Fibroblast of villous mesenchyme (primary cell): ENCODE results near the gene RPS2. TPM values are rescaled to one million over a fixed set of nuclear protein-coding genes. Genes with fewer than 3 reads are reported as not detected.
A peak's percentile ranks its signal among the peaks of the same experiment; 100 is the strongest.

Source experiments
- DNase-seq: peaks from one replicate; pipeline ENCODE4 v3.0.0-alpha.2; 2010; ENCODE audit warnings: low read depth
- H3K4me3 ChIP-seq: 2 replicates; pipeline ENCODE4 v1.5.1; 2011; ENCODE audit warnings: low read depth, mild to moderate bottlenecking, low read length
- total RNA-seq: library from RNA; depleted of rRNA; stranded (reverse); fragments of >200 nt; gene quantifications from 2 replicates; pipeline ENCODE4 v1.2.3, GENCODE V29; 2012
- TF ChIP-seq, protein P1 (sequence below): IDR thresholded peaks from 2 replicates; pipeline ENCODE4 v1.5.1; 2012; ENCODE audit warnings: low read depth, mild to moderate bottlenecking, low read length; ENCODE audit not compliant: insufficient read depth

Gene RPS2
- total RNA-seq, 1 donor: 1,294 TPM

GRCh38 chr16:1976216-1976520 lies 11.5 kb upstream of the RPS2 start:
- no peak overlapping the region for H3K4me3 ChIP-seq
- no peak for DNase-seq
- TF ChIP-seq, protein P1, sequence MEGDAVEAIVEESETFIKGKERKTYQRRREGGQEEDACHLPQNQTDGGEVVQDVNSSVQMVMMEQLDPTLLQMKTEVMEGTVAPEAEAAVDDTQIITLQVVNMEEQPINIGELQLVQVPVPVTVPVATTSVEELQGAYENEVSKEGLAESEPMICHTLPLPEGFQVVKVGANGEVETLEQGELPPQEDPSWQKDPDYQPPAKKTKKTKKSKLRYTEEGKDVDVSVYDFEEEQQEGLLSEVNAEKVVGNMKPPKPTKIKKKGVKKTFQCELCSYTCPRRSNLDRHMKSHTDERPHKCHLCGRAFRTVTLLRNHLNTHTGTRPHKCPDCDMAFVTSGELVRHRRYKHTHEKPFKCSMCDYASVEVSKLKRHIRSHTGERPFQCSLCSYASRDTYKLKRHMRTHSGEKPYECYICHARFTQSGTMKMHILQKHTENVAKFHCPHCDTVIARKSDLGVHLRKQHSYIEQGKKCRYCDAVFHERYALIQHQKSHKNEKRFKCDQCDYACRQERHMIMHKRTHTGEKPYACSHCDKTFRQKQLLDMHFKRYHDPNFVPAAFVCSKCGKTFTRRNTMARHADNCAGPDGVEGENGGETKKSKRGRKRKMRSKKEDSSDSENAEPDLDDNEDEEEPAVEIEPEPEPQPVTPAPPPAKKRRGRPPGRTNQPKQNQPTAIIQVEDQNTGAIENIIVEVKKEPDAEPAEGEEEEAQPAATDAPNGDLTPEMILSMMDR: no peak

- no peak for DNase-seq
- TF ChIP-seq, protein P1: no peak
- no peak overlapping the region for H3K4me3 ChIP-seq
Observed at GRCh38 chr16:1975432-1976215, 11.0 kb upstream of the RPS2 start.

- TF ChIP-seq, protein P1: no peak
- no peak overlapping the region for H3K4me3 ChIP-seq
- no peak for DNase-seq
Observed at GRCh38 chr16:1974157-1975070, 9.8 kb upstream of the RPS2 start.

GRCh38 chr16:1973461-1974156 lies 9.0 kb upstream of the RPS2 start:
- TF ChIP-seq, protein P1: no peak
- no peak overlapping the region for H3K4me3 ChIP-seq
- no peak for DNase-seq

DNA sequence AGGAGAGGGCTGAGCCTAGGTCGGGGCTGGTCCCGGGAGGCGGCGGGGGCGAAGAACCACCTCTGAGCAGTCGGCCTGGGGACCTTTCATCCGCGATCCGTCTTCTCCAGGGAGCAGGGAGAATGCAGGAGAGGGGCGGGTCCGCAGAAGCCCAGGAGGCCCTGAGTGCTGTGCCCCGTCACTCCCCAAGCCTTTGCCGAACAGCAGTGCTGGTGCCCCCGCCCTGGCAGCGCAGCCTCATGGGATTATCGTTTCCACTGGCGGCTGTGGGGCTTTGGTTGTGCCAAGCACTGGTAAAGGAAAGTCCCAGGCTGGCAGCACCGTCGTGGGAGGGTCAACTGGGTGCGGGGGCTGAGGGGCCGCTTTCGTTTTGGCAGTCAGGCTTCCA lies 7.9 kb upstream of the RPS2 start:
- TF ChIP-seq, protein P1: no peak
- DNase-seq: no peak
- H3K4me3 ChIP-seq: peak overlapping the region; percentile 90

DNA sequence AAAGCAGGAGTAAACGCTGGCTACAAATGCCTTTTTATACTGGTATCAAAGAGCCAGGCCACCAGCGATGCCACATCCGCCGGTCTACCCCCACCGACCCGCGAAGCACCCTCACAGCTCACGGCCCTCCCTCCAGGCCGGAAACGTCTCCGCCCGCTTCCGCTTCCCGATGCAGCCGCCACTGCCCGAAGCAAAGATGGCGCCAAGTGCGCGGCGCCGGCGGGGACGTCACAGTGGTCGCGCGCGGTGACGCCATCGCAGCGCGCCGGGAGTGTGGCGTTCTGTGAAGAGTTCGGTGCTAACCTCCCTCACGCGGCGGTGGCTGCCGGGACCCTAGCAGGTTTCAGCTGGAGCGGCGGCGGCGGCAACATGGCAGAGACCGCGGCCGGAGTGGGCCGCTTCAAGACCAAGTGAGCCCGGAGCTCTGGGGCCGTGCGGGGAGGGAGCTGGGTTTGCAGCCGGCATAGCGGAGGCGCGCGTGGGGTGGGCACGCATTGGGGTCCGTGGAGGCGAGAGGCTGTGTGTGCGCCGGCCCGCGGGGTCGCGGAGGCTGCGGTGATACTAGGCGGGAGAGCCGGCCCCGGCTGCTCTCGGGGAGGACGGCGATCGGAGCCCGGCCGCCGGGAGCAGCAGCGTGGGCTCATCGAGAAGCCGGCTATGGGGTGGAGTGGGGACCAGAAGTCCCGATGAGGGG lies 7.3 kb upstream of the RPS2 start, which contains the start of gene TBL3:
Gene TBL3, plus strand, starts transcription at position 258 of the 694 bp plus-strand sequence. Its CDS starts 112 bp downstream, at position 370.
- peak within 1 kb of the TSS; percentile 90 for H3K4me3 ChIP-seq
- TF ChIP-seq, protein P1: no peak
- DNase-seq: peak; percentile 95
